H1 (cell line): Measurements from ENCODE around the gene CITED1. TPM values are rescaled to one million over a fixed set of nuclear protein-coding genes. Genes with fewer than 3 reads are reported as not detected.

ENCODE experiments used
- ASH2L ChIP-seq: fragments of 200-600, 300-600 bp; sonication (generic); IDR thresholded peaks from one replicate; pipeline ENCODE4 v1.7.1; 2017; ENCODE audit warnings: low read length
- RNF2 ChIP-seq: fragments of 200-900, 300-1000 bp; sonication (generic); IDR thresholded peaks from 2 replicates; pipeline ENCODE4 v1.7.1; 2016; ENCODE audit warnings: borderline replicate concordance, low read depth, mild to moderate bottlenecking, antibody characterized with exemption, low read length; ENCODE audit not compliant: poor library complexity, severe bottlenecking; ENCODE audit errors: missing control alignments
- SRF ChIP-seq: IDR thresholded peaks from 2 replicates; pipeline ENCODE4 v1.6.1; 2011; ENCODE audit warnings: mild to moderate bottlenecking, low read depth, low read length, moderate library complexity
- TCF12 ChIP-seq: IDR thresholded peaks from 2 replicates; pipeline ENCODE4 v1.6.1; 2011; ENCODE audit warnings: low read depth, mild to moderate bottlenecking, low read length
- polyA plus RNA-seq, 7 experiments: library from polyadenylated mRNA; depleted of rRNA in 3 of 7; stranded (reverse) in 5 of 7; unstranded in 2 of 7; fragments of >200 nt in 5 of 7; fragments of 200-250 nt in 2 of 7; gene quantifications; 1 replicate in 5 of 7; 2 replicates in 1 of 7; 4 replicates in 1 of 7; pipeline versions ENCODE4 v1.2.1 to v1.2.3, GENCODE V29; 2011 to 2013; ENCODE audit warnings: missing spikeins in 2 of 7, mixed read lengths in 2 of 7
- total RNA-seq: library from RNA; stranded (reverse); fragmentation: NEBNext Ultra II Directional; extraction: Animal tissue kit (Norgen Biotek cat#: 25700); gene quantifications from 2 replicates; pipeline ENCODE4 v1.2.1, GENCODE V29; 2021

CITED1 gene
- total and polyA plus RNA-seq, 2 of the 8 experiments (the other 6 are each of a cell fraction or from before 2014, with no cell fraction given): 1.2 to 2.4 TPM

GRCh38 chrX:72269671-72270251 lies 36.0 kb downstream of the CITED1 start (continued):
- TF ChIP-seq ASH2L (no peak), RNF2 (no peak), SRF (no peak), TCF12 (no peak)
